ENCODE measurements around the gene OR4K2.

Gene OR4K2

GRCh38 chr14:19930617-19931016 lies 55.7 kb downstream of the OR4K2 start, which contains the start of gene OR4K1:
OR4K1 (plus strand) TSS chr14:19930917; CDS start chr14:19935667, 4,750 bp downstream.
- no peak for DNase-seq
- intact Hi-C loops (cut with DNase I): no loop called here
